Transverse colon (tissue), 4 donors: ENCODE results near the gene NDST4. TPM values are rescaled to one million over a fixed set of nuclear protein-coding genes. Genes with fewer than 3 reads are reported as not detected.
"Not testable (repeated sequence)": the region's sequence is repeated elsewhere in the genome, so short reads cannot be mapped to it uniquely, and the experiment has no call there.

ENCODE experiments used
- DNase-seq: peaks from one replicate; pipeline ENCODE4 v3.0.0-alpha.2; 2019
- H3K27ac ChIP-seq, 4 donors: fragments of 200-600 bp; sonication (generic); 2 replicates each; pipeline ENCODE4 v1.5.1; 2016 to 2018; ENCODE audit warnings: inconsistent platforms in 4 of 4
- H3K27me3 ChIP-seq: fragments of 200-600 bp; sonication (generic); 2 replicates; pipeline ENCODE4 v1.5.1; 2017; ENCODE audit warnings: inconsistent platforms
- H3K36me3 ChIP-seq, 4 donors: fragments of 200-600 bp; sonication (generic); 2 replicates each; pipeline ENCODE4 v1.5.1; 2017 to 2019; ENCODE audit warnings: inconsistent platforms in 4 of 4
- H3K4me1 ChIP-seq, 4 donors: fragments of 200-600 bp; sonication (generic); 2 replicates each; pipeline ENCODE4 v1.5.1; 2017 to 2020; ENCODE audit warnings: inconsistent platforms in 4 of 4
- H3K4me3 ChIP-seq, 4 donors: fragments of 200-600 bp; sonication (generic); 1 replicate in 1 of 4; 2 replicates in 3 of 4; pipeline versions ENCODE4 v1.5.1 to v1.6.1; 2017 to 2019; ENCODE audit warnings: inconsistent platforms in 4 of 4
- H3K9me3 ChIP-seq, 2 donors: fragments of 200-600 bp; sonication (generic); 2 replicates each; pipeline ENCODE4 v1.5.1; 2017 to 2019; ENCODE audit warnings: inconsistent platforms in 2 of 2
- EP300 ChIP-seq: sonication (generic); formaldehyde crosslinking; IDR thresholded peaks from one replicate; pipeline ENCODE4 v1.6.1; 2017; ENCODE audit warnings: antibody characterized with exemption, low read depth
- POLR2A ChIP-seq: fragments of 450-650 bp; IDR thresholded peaks from one replicate; pipeline ENCODE4 v1.6.1; 2016; ENCODE audit warnings: antibody characterized with exemption, mild to moderate bottlenecking, moderate library complexity
- POLR2AphosphoS5 ChIP-seq, 3 donors: sonication (generic); formaldehyde crosslinking; IDR thresholded peaks; one replicate each; pipeline ENCODE4 v1.6.1; 2016; ENCODE audit warnings: antibody characterized with exemption in 3 of 3
- WGBS, 2 donors: methylation state at CpG; one replicate each; pipeline ENCODE4 v1.1.5; 2018; ENCODE audit warnings: low coverage in 1 of 2; 5-methylcytosine and 5-hydroxymethylcytosine counted together
- in situ Hi-C, 4 donors: fragments of 200-750 bp; cut with MboI; loops; one replicate each; pipeline versions ENCODE4 v1.15.0 to v1.15.1; 2017; ENCODE audit warnings: low sequenced_read_pairs in 3 of 4, low pct_ligation_motif_present in 1 of 4, low pct_unique_long_range_greater_than_20kb in 1 of 4
- intact Hi-C: fragments of 100-400 bp; cut with DNase I; formaldehyde crosslinking; loops from one replicate; pipeline ENCODE4 v1.15.1; 2023; ENCODE audit warnings: low total_unique reads
- total RNA-seq, 4 donors: library from RNA; depleted of rRNA; stranded (reverse); fragments of >200 nt; gene quantifications; one replicate each; pipeline ENCODE4 v1.1.0, GENCODE V29; 2016
- TF ChIP-seq, protein P1 (sequence below), 5 experiments: fragments of 200-600 bp in 3 of 5; fragments of 450-650 bp in 2 of 5; sonication (generic) in 3 of 5; IDR thresholded peaks; 1 replicate in 2 of 5; 2 replicates in 3 of 5; pipeline ENCODE4 v1.5.1; 2016 to 2017; ENCODE audit warnings: antibody characterized with exemption in 5 of 5, inconsistent platforms in 3 of 5, mild to moderate bottlenecking in 2 of 5, moderate library complexity in 1 of 5

Gene NDST4
- total RNA-seq, 4 donors from 2014 or later = 0.14 TPM; not detected in 3

DNA sequence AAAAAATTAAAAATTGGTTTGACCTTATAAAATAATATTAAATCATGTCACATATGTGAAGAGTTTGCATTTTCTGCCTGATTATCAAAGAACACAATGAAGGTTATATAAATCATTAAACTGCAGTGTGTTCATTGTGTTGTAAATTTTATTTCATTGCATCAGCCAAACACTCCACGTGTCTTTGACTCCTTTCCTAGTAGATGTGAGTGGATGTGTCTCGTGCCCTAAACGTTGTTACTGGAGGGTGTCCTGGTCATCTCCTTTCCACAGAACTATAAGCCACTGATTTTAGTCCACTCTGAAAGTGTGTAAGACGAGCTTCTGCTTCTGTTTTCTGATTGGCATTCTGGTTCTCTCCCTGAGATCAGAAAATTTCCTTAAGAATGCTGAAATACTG lies 127.3 kb downstream of the NDST4 start:
- in situ Hi-C loops = no loop called here
- WGBS, 2 donors = 30 to 58% methylated on average over 4 of the region's 4 CpGs
- TF ChIP-seq, protein P1, sequence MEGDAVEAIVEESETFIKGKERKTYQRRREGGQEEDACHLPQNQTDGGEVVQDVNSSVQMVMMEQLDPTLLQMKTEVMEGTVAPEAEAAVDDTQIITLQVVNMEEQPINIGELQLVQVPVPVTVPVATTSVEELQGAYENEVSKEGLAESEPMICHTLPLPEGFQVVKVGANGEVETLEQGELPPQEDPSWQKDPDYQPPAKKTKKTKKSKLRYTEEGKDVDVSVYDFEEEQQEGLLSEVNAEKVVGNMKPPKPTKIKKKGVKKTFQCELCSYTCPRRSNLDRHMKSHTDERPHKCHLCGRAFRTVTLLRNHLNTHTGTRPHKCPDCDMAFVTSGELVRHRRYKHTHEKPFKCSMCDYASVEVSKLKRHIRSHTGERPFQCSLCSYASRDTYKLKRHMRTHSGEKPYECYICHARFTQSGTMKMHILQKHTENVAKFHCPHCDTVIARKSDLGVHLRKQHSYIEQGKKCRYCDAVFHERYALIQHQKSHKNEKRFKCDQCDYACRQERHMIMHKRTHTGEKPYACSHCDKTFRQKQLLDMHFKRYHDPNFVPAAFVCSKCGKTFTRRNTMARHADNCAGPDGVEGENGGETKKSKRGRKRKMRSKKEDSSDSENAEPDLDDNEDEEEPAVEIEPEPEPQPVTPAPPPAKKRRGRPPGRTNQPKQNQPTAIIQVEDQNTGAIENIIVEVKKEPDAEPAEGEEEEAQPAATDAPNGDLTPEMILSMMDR (IDR thresholded peaks at IDR 0.05) = no peak
- TF ChIP-seq EP300 (no peak), POLR2AphosphoS5 (IDR thresholded peaks at IDR 0.05) (no peak), POLR2A (no peak)
- no peak for DNase-seq
- Histone ChIP-seq H3K27me3 (no peaks in the 10 kb centered on the region), H3K4me1 (no peaks in the 10 kb centered on the region), H3K4me3 (no peak overlapping the region), H3K9me3 (no peaks in the 10 kb centered on the region), H3K27ac (no peak overlapping the region), H3K36me3 (no peaks in the 10 kb centered on the region)
- intact Hi-C loops = no loop called here

DNA sequence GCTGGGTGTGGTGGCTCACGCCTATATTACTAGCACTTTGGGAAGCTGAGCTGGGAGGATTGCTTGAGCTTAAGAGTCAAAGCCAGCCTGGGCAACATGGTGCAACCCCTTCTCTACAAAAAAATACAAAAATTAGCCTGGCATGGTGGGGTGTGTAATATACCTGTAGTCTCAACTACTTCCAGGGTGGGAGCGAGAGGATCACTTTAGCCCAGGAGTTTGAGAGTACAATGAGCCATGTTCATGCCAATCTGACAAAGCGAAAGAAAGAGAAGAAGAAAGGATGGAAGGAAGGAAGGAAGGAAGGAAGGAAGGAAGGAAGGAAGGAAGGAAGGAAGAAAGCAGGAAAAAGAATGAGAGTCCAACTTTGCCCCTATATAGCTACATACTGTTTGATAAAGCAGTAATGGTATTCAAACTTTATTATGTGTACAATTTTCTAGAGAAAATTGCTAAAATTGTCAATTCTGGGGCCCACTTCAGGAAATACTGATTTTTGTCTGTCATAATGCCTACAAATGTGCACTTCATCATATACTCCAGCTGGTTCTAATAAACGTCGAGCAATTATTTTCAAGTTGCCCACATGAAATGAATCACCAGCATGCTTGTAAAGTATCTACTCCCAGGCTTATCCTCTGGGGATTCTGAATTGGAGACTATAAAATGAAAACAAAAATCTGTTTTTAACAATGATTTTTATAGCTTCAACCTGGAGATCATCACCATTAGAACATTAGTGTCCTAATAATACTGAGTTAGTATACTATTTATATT lies 132.3 kb downstream of the NDST4 start:
- no peak for TF ChIP-seq POLR2AphosphoS5 (IDR thresholded peaks at IDR 0.05)
- no peak for TF ChIP-seq POLR2A
- TF ChIP-seq, protein P1 (IDR thresholded peaks at IDR 0.05) = no peak
- TF ChIP-seq EP300 = no peak
- H3K4me3 ChIP-seq = no peak overlapping the region
- no peak overlapping the region for H3K27ac ChIP-seq
- WGBS, 2 donors = 77 to 78% methylated on average over 5 of the region's 5 CpGs
- no peaks in the 10 kb centered on the region for H3K9me3 ChIP-seq
- intact Hi-C loops = no loop called here
- no peaks in the 10 kb centered on the region for H3K27me3 ChIP-seq
- no peaks in the 10 kb centered on the region for H3K36me3 ChIP-seq
- no peak for DNase-seq
- in situ Hi-C loops = no loop called here
- H3K4me1 ChIP-seq = no peaks in the 10 kb centered on the region

DNA sequence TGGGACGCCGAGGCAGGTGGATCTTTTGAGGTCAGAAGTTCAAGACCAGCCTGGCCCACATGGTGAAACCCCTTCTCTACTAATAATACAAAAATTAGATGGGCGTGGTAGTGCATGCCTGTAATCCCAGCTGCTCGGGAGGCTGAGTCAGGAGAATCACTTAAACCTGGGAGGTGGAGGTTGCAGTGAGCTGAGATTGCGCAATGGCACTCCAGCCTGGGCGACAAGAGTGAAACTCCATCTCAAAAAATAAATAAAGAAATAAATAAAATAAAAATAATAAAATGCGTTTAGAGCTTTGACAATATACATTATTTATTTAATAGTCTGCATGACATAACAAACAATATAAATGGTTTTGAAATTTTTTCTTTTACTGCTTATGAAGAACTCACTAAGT lies 133.0 kb downstream of the NDST4 start:
- DNase-seq, H3K4me1 ChIP-seq, H3K27ac ChIP-seq, H3K4me3 ChIP-seq, H3K9me3 ChIP-seq, in situ Hi-C loops, H3K27me3 ChIP-seq, intact Hi-C loops, H3K36me3 ChIP-seq: not testable (repeated sequence)
- 76 to 88% methylated on average over 3 to 7 of the region's 7 CpGs for WGBS, 2 donors

DNA sequence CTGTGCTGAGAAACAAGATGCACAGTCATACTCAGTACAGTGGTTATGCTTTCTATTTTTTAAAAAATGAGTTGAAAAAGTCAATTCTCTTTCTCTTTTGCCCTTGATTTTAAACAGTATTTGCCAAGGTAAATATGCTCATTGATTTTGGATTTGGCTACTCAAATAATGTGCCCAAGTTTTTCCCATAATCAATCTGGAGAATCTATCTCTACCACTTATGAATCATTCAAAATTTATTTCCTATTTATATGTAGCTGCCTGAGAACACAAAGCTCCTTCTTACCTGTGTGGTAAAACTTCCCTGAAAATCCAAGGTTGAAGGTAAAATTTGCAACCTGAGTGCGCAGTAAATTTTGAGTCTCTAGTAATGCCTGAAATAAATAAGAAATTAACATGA lies 136.5 kb downstream of the NDST4 start:
- 89 to 100% methylated on average over 1 of the region's 1 CpG for WGBS, 2 donors
- Histone ChIP-seq H3K27me3 (no peaks in the 10 kb centered on the region), H3K9me3 (no peaks in the 10 kb centered on the region), H3K4me3 (no peak overlapping the region), H3K27ac (no peak overlapping the region), H3K36me3 (no peaks in the 10 kb centered on the region), H3K4me1 (no peaks in the 10 kb centered on the region)
- DNase-seq = no peak
- in situ Hi-C loops (no loop called here), intact Hi-C loops (no loop called here)
- TF ChIP-seq EP300 = no peak
- TF ChIP-seq POLR2A = no peak

DNA sequence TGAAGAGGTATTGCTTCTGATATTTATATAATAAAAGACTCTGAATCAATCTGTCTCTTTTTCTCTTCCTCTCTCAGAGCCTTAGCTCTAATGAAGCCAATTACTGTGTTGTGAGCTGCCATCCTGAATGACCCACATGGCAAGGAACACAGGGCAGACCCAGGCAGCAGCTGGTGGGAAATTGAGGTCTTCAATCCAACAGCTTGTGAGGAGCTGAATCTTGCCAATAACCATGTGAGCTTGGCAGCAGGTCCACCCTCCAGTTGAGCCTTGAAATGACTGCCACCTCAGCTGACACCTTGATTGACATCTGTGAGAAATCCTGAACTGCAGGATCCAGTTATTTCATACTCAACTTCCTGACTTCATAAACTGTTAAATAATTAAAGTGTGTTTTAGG lies 149.4 kb downstream of the NDST4 start:
- no peaks in the 10 kb centered on the region for H3K36me3 ChIP-seq
- no peak overlapping the region for H3K27ac ChIP-seq
- in situ Hi-C loops (no loop called here), intact Hi-C loops (no loop called here)
- H3K9me3 ChIP-seq = no peaks in the 10 kb centered on the region
- no peaks in the 10 kb centered on the region for H3K4me1 ChIP-seq
- no peaks in the 10 kb centered on the region for H3K27me3 ChIP-seq
- no peak overlapping the region for H3K4me3 ChIP-seq
- TF ChIP-seq EP300 = no peak
- TF ChIP-seq, protein P1 (IDR thresholded peaks at IDR 0.05) = no peak
- TF ChIP-seq POLR2AphosphoS5 (IDR thresholded peaks at IDR 0.05) = no peak
- no peak for TF ChIP-seq POLR2A
- DNase-seq = no peak
